Measurements from ENCODE around the gene NDUFV2. TPM values are rescaled to one million over a fixed set of nuclear protein-coding genes. Genes with fewer than 3 reads are reported as not detected.

Gene NDUFV2
- total RNA-seq, 4 donors from 2014 or later, result 96.5 to 150 (median 110) TPM

DNA sequence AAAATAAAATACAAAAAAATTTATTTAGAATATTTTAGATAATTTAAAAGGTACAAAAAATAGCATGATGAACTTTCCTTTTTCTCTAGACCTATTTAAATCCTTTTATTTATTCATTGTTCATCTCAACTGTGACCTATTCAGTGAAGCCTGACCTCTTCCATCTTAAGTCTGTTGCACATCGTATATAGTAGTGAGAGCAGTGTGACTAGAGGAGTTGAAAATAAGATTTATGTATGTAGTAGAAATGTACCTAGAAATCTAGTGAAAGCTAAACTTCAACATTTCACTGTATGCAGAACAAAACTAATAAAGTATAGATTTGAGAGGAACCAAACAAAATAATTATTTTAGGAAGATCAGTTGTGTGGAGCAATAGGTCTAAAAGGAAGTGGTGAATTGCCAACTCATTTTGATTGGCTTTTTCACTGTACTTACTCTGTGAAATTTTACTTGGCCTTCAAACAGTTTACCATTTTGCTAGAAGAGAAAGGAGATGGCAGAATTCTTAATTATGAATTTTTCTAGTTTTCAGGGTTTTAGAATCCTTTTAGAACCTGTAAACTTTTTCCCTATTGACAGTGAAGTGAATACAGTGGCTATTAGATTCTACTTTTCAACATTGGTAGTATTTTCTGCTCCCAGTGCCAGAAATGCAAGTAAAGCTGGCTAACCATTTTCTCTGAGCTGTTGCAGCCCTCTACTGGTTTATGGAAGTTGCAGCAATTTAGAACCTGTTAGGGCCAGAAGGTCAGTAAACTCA is 45.1 kb downstream of the NDUFV2 start:
- peak overlapping the region in 2 of 4 donors; percentile 38 to 62 for H3K27ac ChIP-seq
- peaks cover 8 to 97% (median 40%) of the 10 kb centered on the region in 3 donors for H3K4me1 ChIP-seq
- H3K36me3 ChIP-seq, result no peaks in the 10 kb centered on the region
- 5 to 21% methylated on average over 1 of the region's 1 CpG for WGBS, 2 donors
- no peaks in the 10 kb centered on the region for H3K27me3 ChIP-seq
- H3K4me3 ChIP-seq, result no peak overlapping the region
- DNase-seq, result no peak
- intact Hi-C loops (cut with DNase I), result loop anchor here (10.0 kb wide), 1 partner anchor 83 kb away; no protein-coding TSS in a partner anchor
- TF ChIP-seq, protein P1, sequence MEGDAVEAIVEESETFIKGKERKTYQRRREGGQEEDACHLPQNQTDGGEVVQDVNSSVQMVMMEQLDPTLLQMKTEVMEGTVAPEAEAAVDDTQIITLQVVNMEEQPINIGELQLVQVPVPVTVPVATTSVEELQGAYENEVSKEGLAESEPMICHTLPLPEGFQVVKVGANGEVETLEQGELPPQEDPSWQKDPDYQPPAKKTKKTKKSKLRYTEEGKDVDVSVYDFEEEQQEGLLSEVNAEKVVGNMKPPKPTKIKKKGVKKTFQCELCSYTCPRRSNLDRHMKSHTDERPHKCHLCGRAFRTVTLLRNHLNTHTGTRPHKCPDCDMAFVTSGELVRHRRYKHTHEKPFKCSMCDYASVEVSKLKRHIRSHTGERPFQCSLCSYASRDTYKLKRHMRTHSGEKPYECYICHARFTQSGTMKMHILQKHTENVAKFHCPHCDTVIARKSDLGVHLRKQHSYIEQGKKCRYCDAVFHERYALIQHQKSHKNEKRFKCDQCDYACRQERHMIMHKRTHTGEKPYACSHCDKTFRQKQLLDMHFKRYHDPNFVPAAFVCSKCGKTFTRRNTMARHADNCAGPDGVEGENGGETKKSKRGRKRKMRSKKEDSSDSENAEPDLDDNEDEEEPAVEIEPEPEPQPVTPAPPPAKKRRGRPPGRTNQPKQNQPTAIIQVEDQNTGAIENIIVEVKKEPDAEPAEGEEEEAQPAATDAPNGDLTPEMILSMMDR (IDR thresholded peaks at IDR 0.05), result peak; percentile 61 to 87 (median 74)
- no peak for TF ChIP-seq POLR2A (IDR thresholded peaks at IDR 0.05)
- no peaks in the 10 kb centered on the region for H3K9me3 ChIP-seq

- Histone ChIP-seq H3K27ac (peak overlapping the region in 2 of 4 donors; percentile 38 to 62), H3K4me1 (peaks cover 8 to 99% (median 40%) of the 10 kb centered on the region in 3 donors), H3K4me3 (no peak overlapping the region), H3K27me3 (no peaks in the 10 kb centered on the region), H3K9me3 (no peaks in the 10 kb centered on the region), H3K36me3 (no peaks in the 10 kb centered on the region)
- intact Hi-C loops (cut with DNase I), result loop anchor here (10.0 kb wide), 1 partner anchor 83 kb away; no protein-coding TSS in a partner anchor
- WGBS, 2 donors, result 17 to 29% methylated on average over 1 of the region's 1 CpG
- no peak for DNase-seq
- no peak for TF ChIP-seq POLR2A (IDR thresholded peaks at IDR 0.05)
- TF ChIP-seq, protein P1 (IDR thresholded peaks at IDR 0.05), result no peak
Measured at GRCh38 chr18:9148203-9148552, 45.7 kb downstream of the NDUFV2 start.

DNA sequence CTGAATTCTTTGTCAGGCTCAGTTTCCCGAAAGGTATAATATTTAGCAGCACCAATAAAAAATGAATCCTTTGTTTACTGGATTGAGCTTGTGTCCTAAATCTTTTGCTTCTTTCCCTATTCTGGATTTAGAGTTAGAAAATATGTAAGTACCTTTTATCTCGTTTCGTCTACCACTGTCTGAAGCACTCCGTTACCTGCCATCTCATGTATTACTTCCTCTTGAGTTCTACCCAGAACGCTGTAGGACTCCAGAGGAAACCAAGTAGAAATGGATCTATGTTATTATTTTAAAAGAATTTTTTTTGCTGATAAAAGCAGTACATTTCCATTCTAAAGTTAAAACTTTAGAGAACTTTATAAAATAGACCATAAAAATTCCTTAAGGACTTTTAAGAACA is 47.6 kb downstream of the NDUFV2 start:
- Histone ChIP-seq H3K9me3 (no peaks in the 10 kb centered on the region), H3K27ac (no peak overlapping the region), H3K36me3 (peaks cover 0 to 5% (median 0%) of the 10 kb centered on the region in 3 donors), H3K4me3 (no peak overlapping the region), H3K27me3 (no peaks in the 10 kb centered on the region), H3K4me1 (peaks cover 8 to 95% (median 37%) of the 10 kb centered on the region in 3 donors)
- WGBS, 2 donors, result 75 to 77% methylated on average over 5 of the region's 5 CpGs
- intact Hi-C loops (cut with DNase I), result no loop called here
- TF ChIP-seq POLR2A (IDR thresholded peaks at IDR 0.05), result no peak
- TF ChIP-seq, protein P1 (IDR thresholded peaks at IDR 0.05), result no peak
- no peak for DNase-seq

DNA sequence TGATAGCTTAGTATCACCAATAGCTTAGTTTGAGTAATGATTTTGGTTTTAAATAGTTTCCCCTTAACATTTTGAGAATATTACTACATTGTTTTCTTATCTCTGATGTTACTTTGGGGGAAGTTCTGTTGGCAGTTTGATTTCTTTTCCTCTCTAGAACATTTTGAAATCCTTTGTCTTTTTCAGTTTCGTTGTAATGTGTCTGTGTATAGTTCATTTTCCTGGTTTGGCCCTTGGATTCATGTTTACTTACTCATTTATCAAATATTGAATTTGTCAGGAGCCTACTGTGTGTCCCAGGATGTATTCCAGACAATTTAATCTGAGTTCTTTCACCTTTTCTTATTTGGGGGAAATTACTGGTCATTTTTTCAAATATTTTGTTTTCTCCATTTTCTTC is 50.8 kb downstream of the NDUFV2 start:
- TF ChIP-seq, protein P1 (IDR thresholded peaks at IDR 0.05), result no peak
- no peak for TF ChIP-seq POLR2A (IDR thresholded peaks at IDR 0.05)
- H3K27ac ChIP-seq, result no peak overlapping the region
- intact Hi-C loops (cut with DNase I), result no loop called here
- no peak for DNase-seq
- 32 to 39% methylated on average over 1 of the region's 1 CpG for WGBS, 2 donors
- peaks cover 0 to 5% (median 0%) of the 10 kb centered on the region in 3 donors for H3K36me3 ChIP-seq
- H3K4me3 ChIP-seq, result no peak overlapping the region
- peaks cover 0 to 67% (median 8%) of the 10 kb centered on the region in 3 donors for H3K4me1 ChIP-seq
- H3K9me3 ChIP-seq, result no peaks in the 10 kb centered on the region
- H3K27me3 ChIP-seq, result no peaks in the 10 kb centered on the region

- 87% methylated on average over 4 of the region's 4 CpGs for WGBS, 2 donors
- Histone ChIP-seq H3K27ac (no peak overlapping the region), H3K9me3 (no peaks in the 10 kb centered on the region), H3K27me3 (no peaks in the 10 kb centered on the region), H3K4me3 (no peak overlapping the region), H3K36me3 (peaks cover 0 to 14% (median 0%) of the 10 kb centered on the region in 3 donors), H3K4me1 (peaks cover 0 to 45% (median 0%) of the 10 kb centered on the region in 3 donors)
- intact Hi-C loops (cut with DNase I), result no loop called here
- no peak for DNase-seq
- TF ChIP-seq, protein P1 (IDR thresholded peaks at IDR 0.05), result no peak
- no peak for TF ChIP-seq POLR2A (IDR thresholded peaks at IDR 0.05)
Measured at GRCh38 chr18:9156604-9157249, 54.2 kb downstream of the NDUFV2 start.

Measured in esophagus squamous epithelium (tissue), 5 donors.